RCC 7860 (cell line): Measurements from ENCODE around the gene EEF1E1.
"Not testable (repeated sequence)": the region's sequence is repeated elsewhere in the genome, so short reads cannot be mapped to it uniquely, and the experiment has no call there.

ENCODE experiments used
- DNase-seq: peaks from one replicate; pipeline ENCODE4 v3.0.0-alpha.2; 2015; ENCODE audit warnings: low spot score
- FAIRE-seq: peaks from 2 replicates; lab custom pipeline; 2012; peaks lifted over from hg19 to GRCh38; lab: Jason Lieb, UNC

The EEF1E1 gene

DNA sequence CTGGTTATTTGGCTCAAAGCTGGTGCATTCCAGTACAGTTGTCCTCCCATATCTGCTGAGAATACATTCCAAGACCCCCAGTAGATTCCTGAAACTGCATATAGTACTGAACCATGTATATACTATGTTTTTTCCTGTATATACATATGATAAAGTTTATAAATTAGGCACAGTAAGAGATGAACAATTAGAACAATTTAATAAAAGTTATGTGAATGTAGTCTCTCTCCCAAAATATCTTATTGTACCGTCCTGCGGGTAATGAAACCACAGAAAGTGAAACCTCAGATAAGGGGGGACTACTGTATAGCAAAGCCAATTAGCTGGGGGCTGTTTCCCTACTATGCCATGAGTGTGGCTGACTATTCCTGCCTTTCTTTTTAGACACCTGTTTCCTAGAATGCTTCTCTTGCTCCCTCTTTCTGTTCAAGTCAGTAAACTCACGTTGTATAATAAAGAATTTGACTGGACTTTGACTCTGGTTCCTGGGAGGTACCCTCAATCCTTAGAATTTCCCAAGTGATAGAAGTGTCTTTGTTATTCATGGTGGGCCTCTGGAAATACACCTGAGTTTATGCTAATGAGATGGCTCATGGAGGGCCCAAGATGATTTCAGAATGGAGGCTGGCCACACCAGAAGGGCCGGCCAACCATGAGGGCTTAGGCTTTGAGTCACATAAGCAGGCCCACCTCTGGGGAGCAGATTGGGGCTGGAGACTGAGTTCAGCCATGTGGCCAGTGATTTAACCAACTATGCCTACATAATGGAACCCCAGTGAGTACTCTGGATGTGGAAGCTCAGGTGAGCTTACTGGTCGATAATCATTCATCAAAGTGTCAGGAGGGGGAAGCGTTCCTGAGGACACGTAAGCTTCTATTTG lies 37.5 kb downstream of the EEF1E1 start:
- FAIRE-seq (no peak), DNase-seq (no peak)

DNA sequence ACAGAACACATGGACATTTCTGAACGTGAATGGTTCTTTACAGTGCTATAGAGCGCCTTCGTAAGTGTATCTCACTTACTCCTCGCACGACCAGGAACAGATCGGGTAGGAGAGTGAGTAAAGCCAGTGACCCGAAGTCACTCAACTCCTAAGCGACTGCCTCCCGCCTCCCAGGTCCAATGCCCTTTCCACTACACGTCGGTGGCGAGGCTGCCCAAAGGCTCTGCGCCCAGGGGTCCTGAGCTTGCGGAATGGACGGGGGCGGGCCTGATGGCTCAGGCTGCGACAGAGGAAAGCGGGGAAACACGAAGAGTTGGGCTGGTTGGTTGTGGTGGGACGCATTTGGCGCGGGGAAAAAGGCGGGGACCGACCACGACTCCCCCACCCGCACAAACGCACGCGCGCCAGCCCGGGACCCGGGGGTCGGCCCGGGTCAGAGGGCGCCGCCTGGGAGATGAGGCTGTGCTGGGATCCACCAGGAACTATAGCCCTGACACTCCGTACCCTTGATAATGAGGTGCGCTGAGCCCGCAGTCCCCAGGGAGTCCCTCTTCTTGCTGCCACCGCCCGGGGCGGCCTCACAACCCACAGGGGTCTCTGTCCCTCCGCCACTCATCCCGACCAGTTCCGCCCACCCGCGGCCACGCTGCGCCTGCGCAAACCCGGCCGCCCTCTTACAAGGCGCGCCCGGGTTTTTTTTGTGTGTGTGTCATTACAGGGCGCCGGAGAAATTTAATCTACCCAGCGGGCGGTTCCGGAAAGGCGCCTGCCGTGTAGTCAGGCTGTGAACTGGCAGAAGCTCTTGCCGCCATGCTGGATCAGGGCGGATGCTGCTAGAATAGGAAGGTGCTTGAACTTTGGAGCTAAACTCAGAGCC lies 38.3 kb downstream of the EEF1E1 start, which contains the start of gene BLOC1S5:
TSS of gene BLOC1S5 (minus strand) at position 629 of the 877 bp plus-strand sequence. CDS start at position 616, 13 bp downstream.
- peak; percentile 52 for FAIRE-seq
- peak; percentile 88 for DNase-seq

DNA sequence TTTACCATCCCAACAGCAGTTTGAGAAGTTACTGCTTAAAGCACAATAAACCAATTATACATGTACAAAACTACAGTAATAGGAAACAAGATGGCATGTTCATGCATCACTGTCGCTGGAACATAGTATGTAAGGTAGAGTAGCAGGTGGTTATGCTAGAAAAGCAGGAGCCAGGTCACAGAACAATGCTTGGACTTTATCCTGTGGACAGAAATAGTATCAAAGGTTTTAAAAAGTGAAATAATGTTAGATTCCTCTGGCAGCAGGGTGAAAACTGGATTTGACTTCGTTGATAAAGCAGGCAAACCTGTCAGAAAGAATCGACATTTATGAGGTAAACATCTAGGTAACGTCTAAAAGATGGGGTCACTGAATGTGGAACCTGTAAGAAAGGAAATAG lies 40.6 kb downstream of the EEF1E1 start:
- FAIRE-seq: no peak

DNA sequence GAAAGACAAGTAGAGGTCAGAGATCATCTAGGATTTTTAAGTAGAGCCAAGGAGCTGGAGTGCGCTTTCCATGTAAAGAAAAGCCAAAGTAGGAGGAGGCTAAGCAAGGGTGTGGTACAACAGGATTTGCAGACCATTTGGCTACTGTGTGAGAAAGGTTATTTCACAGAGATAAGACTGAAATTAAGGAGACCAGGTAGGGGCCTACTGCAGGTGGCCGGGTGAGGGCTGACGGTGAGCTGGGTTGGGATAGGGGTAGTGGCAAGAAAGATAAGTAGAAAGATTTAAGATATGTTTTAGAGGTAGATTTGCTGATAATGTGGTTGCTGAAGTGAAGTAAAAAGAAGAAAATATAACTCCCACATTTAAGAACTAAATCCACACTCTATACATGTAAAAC lies 42.0 kb downstream of the EEF1E1 start:
- FAIRE-seq: no peak
- DNase-seq: no peak

More for the DNA sequence above, 40.6 kb downstream of the EEF1E1 start:
- DNase-seq: no peak

DNA sequence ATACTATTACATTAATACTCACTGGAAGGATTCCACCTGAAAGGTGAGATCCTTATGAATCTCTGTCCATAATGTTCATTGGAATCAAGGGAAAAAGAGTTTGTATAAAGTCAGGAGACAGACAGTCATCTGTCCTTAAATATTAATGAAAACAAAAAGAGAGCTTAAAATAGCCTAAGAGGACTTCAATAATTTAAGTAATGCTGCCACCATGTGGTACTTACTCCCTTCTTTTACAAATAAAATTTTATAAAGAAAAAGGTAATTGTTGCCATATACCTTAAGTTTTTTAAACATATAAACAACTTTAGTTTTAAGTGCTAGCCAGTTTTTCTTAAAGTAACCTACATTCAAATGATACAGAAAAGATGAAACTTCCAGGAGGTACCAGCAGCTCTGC lies 43.2 kb downstream of the EEF1E1 start:
- no peak for DNase-seq

DNA sequence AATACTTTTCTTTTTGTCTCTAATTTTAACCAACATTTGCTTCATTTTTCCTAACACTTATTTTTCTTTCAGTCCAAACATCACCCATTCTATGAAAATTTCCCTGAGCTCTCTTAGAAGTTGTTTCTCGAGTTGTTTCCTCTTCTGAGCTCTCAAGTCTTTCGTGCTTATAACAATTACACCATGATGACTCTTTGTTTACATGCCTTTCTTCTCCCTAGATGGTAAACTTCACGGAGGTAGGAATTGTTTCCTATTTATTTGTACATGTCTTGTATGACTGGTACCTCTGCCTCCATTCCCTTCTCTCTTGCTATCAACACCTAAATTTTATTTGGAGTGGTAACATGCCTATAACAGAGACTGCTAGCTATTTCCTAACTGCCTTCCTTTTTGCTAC lies 44.6 kb downstream of the EEF1E1 start:
- no peak for FAIRE-seq
- no peak for DNase-seq

More for the DNA sequence above, 43.2 kb downstream of the EEF1E1 start:
- no peak for FAIRE-seq

DNA sequence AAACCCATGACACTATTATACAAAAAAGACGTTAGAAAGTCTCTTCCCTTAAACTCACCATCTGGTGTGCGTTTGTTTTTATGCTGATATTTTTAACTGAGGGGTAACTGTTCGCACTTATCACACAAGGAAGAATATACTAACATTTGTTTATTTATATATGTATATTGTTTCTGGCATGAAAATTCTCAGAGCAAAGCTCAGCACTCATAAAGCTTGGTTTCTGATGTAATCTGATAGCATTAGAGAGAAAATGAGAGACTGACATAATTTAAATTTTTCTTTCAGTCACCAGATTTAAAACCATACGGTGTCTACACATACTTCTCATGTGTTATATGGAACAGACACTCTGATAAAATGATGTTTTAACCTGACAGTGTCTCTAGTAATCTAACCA lies 45.1 kb downstream of the EEF1E1 start:
- no peak for DNase-seq
- no peak for FAIRE-seq

DNA sequence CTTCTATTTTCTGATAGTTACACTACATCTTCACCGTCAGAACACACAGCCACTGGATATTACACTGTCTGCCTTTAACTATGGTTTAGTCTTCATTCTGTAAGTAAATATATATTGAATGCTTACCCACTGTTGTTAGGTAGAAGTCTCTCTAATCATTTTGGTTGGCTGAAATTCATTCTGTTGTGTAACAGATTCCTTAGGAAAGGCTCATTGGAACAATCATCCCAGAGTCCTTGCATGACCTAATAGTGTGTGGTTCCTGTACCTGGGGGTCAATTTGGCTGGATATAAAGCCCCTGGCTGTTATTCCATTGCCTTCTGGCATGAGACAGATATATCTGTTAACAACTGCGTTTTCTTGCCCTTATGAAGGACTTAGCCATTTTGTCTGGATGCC lies 48.1 kb downstream of the EEF1E1 start:
- FAIRE-seq: no peak

DNA sequence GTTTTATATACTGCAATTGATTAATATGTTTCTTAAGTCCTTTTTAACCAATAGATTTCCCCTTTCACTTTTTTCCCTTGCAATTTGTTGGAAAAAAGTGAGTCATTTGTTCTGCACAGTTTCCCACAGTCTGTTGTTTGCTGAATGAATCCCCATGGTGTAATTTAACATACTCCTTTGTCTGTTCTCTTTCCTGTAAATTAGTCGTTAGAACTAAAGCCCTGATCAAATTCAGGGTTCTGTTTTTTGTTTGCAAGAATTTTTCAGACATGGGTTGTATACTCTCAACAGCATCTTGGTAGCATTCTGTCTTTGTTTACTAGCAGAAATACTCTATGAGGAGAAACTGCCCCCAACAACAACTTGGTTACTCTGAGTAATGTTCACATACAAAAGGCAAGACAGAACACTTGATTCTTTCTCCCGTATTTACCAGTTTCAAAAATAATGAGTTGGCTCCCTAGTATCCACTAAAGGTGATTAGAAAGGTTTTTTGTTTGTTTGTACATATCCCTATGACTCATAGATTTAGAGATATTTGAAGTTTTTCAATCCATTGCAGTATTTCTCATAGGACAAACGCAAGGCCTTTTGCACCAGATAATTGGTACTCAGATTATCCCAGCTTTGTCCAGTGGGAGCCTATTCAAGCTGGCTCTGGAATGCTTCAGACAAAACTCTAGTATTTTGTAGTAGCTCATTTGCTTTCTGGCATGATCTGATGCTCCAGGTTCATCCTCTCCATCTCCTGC lies 54.6 kb downstream of the EEF1E1 start:
- FAIRE-seq (no peak), DNase-seq (no peak)

More for the DNA sequence above, 48.1 kb downstream of the EEF1E1 start:
- no peak for DNase-seq

DNA sequence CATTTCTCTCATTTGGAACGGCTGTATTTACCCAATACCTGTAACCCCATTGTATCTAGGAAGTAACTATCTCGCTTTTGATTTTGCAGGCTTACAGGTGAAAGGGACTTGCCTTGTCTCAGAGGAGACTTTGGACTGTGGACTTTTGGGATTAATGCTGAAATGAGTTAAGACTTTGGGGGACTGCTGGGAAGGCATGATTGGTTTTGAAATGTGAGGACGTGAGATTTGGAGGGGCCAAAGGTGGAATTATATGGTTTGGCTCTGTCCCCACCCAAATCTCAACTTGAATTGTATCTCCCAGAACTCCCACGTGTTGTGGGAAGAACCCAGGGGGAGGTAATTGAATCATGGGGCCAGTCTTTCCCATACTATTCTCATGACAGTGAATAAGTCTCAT lies 56.6 kb downstream of the EEF1E1 start:
- DNase-seq, FAIRE-seq: not testable (repeated sequence)

DNA sequence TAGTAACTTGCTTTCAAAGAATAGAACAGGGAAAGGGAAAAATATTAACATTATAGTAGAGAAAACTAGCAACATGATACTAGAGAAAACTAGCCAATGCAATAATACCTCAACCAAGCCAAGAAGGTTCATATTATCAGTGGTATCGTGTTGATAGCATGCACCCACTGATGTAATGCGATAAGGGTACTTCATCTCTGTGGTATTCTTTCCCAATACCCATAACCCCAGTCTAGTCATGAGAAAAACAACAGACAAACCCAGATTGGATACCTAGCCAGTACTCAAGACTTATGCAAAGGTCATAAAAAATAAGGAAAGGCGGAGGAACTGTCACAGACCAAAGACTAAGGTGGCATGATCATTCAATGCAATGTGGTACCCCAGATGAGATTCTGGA lies 59.1 kb downstream of the EEF1E1 start:
- FAIRE-seq (no peak), DNase-seq (no peak)

DNA sequence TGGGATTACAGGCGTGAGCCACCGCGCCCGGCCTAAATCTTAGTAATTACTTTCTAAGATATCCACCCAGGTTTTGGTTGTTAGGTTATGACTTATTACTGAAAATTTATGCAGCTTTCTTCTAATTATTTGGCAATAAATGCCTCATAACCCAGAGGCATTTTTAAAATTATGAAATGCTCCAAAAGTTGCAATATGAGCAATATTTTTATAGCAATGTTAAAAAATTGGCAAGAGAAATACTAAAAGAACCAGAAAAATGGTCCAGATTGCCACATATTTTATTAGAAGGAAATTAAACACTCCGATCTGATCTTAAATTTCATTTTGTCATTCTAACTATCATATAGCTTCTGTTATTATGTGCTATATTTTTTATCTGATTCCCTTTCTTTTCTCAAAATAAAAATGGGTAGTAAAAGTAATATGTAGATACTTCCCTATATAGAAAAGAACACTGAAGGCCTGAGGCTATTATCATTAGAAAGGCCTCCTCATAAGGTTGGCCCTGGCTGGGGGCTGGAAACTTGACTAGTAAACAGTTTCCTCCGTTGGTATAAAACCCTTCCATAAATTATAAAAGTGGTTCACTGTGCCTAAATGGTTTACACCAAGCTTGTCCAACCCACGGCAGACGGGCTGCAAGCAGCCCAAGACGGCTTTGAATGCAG lies 60.3 kb downstream of the EEF1E1 start:
- no peak for DNase-seq
- FAIRE-seq: no peak

DNA sequence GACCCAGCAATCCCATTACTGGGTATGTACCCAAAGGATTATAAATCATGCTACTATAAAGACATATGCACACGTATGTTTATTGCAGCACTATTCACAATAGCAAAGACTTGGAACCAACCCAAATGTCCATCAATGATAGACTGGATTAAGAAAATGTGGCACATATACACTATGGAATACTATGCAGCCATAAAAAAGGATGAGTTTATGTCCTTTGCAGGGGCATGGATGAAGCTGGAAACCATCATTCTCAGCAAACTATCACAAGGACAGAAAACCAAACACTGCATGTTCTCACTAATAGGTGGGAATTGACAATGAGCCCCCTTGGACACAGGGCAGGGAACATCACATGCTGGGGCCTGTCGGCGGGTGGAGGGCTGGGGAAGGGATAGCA lies 68.2 kb downstream of the EEF1E1 start:
- DNase-seq, FAIRE-seq: not testable (repeated sequence)

DNA sequence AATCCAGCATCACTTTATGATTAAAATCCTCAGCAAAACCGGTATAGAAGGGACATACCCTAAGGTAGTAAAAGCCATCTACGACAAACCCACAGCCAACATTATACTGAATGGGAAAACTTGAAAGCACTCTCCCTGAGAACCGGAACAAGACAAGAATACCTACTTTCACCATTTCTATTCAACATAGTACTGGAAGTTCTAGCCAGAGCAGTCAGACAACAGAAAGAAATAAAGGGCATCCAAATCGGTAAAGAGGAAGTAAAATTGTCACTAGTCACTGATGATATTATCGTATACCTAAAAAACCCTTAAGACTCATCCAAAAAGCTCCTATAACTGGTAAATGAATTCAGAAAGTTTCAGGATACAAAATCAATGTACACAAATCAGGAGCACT lies 71.4 kb downstream of the EEF1E1 start:
- DNase-seq (no peak), FAIRE-seq (no peak)
